Neutrophil (primary cell): ENCODE results near the gene USP49.

Experiments
- H3K27ac ChIP-seq: fragments of 200-600 bp; sonication (generic); 2 replicates; pipeline ENCODE4 v1.5.1; 2016; ENCODE audit warnings: mild to moderate bottlenecking, moderate library complexity
- H3K27me3 ChIP-seq: fragments of 200-600 bp; sonication (generic); 2 replicates; pipeline ENCODE4 v1.6.0; 2016; ENCODE audit warnings: mild to moderate bottlenecking
- H3K36me3 ChIP-seq: fragments of 200-600 bp; sonication (generic); 2 replicates; pipeline ENCODE4 v1.5.1; 2017
- H3K4me1 ChIP-seq, 2 experiments: fragments of 200-600 bp in 1 of 2; sonication (generic) in 1 of 2; 1 replicate in 1 of 2; 2 replicates in 1 of 2; pipeline versions ENCODE4 v1.5.1 to v1.6.1; 2013 to 2016; ENCODE audit warnings: low read depth in 1 of 2, low read length in 1 of 2, mild to moderate bottlenecking in 1 of 2, moderate library complexity in 1 of 2; ENCODE audit not compliant: control insufficient read depth in 1 of 2, insufficient read depth in 1 of 2
- H3K4me3 ChIP-seq, 2 experiments: fragments of 200-600 bp in 1 of 2; sonication (generic) in 1 of 2; 1 replicate in 1 of 2; 2 replicates in 1 of 2; pipeline ENCODE4 v1.5.1; 2013 to 2016; ENCODE audit warnings: low read depth in 1 of 2, low read length in 1 of 2, mild to moderate bottlenecking in 1 of 2, moderate library complexity in 1 of 2
- H3K9me3 ChIP-seq: fragments of 200-600 bp; sonication (generic); 2 replicates; pipeline ENCODE4 v1.5.1; 2016
- TF ChIP-seq, protein P1 (sequence below): fragments of 200-600 bp; sonication (generic); IDR thresholded peaks from 2 replicates; pipeline ENCODE4 v1.5.1; 2016; ENCODE audit warnings: antibody characterized with exemption

The USP49 gene

DNA sequence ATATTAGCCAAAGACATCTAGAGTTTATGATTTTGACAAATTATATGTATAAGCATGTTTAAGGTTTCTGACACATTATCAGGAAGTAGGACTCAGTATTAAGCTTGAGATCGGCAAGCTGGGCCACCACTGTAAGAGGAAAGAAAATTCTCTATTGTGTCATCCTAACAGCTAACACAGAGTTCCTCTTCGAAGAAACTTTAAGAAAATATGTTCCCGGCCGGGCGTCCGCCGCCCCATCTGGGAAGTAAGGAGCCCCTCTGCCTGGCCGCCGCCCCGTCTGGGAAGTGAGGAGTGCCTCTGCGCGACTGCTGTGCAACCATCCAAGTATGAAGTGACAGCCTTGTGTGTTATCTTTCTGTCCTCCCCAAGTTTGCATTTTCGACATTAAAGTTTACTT is 23.0 kb downstream of the USP49 start:
- H3K27me3 ChIP-seq = no peaks in the 10 kb centered on the region
- H3K4me1 ChIP-seq = peaks cover 0 to 6% of the 10 kb centered on the region in 2 experiments
- H3K9me3 ChIP-seq = no peaks in the 10 kb centered on the region
- TF ChIP-seq, protein P1, sequence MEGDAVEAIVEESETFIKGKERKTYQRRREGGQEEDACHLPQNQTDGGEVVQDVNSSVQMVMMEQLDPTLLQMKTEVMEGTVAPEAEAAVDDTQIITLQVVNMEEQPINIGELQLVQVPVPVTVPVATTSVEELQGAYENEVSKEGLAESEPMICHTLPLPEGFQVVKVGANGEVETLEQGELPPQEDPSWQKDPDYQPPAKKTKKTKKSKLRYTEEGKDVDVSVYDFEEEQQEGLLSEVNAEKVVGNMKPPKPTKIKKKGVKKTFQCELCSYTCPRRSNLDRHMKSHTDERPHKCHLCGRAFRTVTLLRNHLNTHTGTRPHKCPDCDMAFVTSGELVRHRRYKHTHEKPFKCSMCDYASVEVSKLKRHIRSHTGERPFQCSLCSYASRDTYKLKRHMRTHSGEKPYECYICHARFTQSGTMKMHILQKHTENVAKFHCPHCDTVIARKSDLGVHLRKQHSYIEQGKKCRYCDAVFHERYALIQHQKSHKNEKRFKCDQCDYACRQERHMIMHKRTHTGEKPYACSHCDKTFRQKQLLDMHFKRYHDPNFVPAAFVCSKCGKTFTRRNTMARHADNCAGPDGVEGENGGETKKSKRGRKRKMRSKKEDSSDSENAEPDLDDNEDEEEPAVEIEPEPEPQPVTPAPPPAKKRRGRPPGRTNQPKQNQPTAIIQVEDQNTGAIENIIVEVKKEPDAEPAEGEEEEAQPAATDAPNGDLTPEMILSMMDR = no peak
- peaks cover 12% of the 10 kb centered on the region for H3K36me3 ChIP-seq
- H3K4me3 ChIP-seq = no peak overlapping the region
- H3K27ac ChIP-seq = peak overlapping the region; percentile 35

DNA sequence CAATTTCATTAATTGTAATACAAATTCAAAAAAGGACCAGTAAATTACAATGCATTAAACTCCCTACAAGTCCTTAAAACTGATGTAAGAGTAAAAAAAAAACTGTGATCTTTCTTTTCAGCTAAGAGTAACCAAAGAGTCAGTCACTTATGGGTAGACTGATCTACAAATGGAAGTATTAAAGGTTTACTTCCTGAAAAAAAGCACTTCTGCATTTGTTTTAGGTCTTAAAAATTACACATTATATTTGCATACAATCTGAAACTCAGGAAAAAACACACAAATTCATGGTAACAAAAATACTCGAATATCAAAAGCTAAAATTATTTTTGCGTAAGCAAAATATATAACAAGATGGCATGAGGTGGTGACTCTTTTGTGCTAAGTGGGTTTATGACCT is 23.5 kb downstream of the USP49 start:
- Histone ChIP-seq H3K27ac (peak overlapping the region; percentile 35), H3K4me3 (no peak overlapping the region), H3K4me1 (peaks cover 0 to 6% of the 10 kb centered on the region in 2 experiments), H3K27me3 (no peaks in the 10 kb centered on the region), H3K36me3 (peaks cover 15% of the 10 kb centered on the region), H3K9me3 (no peaks in the 10 kb centered on the region)
- TF ChIP-seq, protein P1 = no peak

DNA sequence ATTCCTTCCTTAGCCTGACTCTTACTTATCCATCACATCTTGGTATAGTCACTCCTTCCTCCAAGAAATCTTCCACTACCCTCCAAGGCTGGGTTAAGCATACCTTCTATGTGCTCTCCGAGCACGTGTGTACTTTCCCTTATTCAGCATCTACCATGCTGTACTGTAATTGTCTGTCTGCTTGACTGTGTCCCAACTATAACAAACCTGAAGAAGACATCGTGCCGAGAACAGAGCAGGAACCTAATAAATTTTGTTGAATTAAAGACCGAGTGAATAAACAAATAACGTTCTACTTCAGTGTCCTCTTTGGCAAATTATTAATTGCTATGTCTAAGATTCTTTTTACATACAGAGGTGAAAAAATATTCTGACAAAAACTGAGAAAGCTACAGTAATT is 35.8 kb downstream of the USP49 start:
- Histone ChIP-seq H3K4me1 (no peaks in the 10 kb centered on the region), H3K4me3 (no peak overlapping the region), H3K36me3 (no peaks in the 10 kb centered on the region), H3K27me3 (no peaks in the 10 kb centered on the region), H3K27ac (no peak overlapping the region), H3K9me3 (no peaks in the 10 kb centered on the region)
- TF ChIP-seq, protein P1 = no peak

DNA sequence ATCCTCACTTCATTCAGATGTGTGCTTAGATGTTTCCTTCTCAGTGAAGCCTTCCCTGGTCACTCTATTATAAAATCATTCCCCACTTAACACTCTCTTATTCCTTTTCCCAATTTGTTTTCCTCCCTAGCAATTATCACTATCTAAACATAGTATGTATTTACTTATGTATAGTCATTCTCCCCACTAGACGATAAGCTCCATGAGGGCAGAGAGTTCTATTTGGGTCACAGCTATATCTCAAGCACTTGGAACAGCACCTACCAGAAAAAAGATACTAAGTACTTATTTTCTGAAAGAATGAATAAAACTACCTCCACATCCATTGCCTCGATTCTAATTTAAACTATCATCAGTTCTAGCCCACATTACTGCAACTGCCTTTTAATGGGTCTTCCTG is 36.5 kb downstream of the USP49 start:
- H3K4me1 ChIP-seq = no peaks in the 10 kb centered on the region
- no peak overlapping the region for H3K27ac ChIP-seq
- no peaks in the 10 kb centered on the region for H3K36me3 ChIP-seq
- TF ChIP-seq, protein P1 = no peak
- no peaks in the 10 kb centered on the region for H3K9me3 ChIP-seq
- H3K4me3 ChIP-seq = no peak overlapping the region
- no peaks in the 10 kb centered on the region for H3K27me3 ChIP-seq

DNA sequence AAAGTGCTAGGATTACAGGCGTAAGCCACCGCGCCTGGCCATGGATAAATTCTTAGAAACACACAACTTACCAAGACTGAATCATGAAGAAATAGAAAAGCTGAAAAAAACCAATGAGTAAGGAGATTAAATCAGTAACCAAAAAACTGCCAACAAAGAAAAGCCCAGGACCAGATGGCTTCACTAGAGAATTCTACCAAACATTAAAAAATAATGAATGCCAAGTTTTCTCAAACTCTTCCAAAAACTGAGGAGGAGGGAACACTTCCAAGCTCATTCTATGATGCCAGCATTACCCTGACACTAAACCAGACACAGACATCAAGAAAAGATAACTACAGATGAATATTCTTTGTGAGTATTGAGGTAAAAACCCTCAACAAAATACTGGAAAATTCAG is 44.3 kb downstream of the USP49 start:
- H3K9me3 ChIP-seq = no peaks in the 10 kb centered on the region

More for the DNA sequence above, 44.3 kb downstream of the USP49 start:
- Histone ChIP-seq H3K27ac (no peak overlapping the region), H3K36me3 (no peaks in the 10 kb centered on the region), H3K4me1 (no peaks in the 10 kb centered on the region), H3K27me3 (no peaks in the 10 kb centered on the region), H3K4me3 (no peak overlapping the region)
- TF ChIP-seq, protein P1 = no peak
